HG03097 (cell line): ENCODE measurements around the gene MRPL58.
"Not testable (repeated sequence)": the region's sequence is repeated elsewhere in the genome, so short reads cannot be mapped to it uniquely, and the experiment has no call there.

ENCODE experiments used
- ATAC-seq: cut with Tn5 transposase; IDR thresholded peaks from one replicate; pipeline ENCODE4 v1.9.1; 2021; ENCODE audit not compliant: unreplicated experiment, low FRiP score

Gene MRPL58

DNA sequence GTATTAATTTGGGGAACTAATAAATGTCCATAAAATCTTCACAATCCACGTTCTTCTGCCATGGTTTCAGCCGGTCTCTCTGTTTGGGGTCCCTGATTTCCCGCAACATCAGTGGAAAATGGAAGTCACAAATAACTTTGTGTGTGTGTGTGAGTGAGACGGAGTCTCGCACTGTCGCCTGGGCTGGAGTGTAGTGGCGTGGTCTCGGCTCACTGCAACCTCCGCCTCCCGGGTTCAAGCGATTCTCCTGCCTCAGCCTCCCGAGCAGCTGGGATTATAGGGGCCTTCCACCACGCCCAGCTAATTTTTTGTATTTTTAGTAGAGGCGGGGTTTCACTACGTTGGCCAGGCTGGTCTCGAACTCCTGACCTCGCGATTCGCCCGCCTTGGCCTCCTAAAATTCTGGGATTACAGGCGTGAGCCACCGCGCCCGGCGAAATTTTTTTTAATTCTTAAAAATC lies 33.5 kb downstream of the MRPL58 start:
- not testable (repeated sequence) for ATAC-seq

- ATAC-seq: peak; percentile 94
Observed at GRCh38 chr17:75046407-75047289, 34.2 kb downstream of the MRPL58 start, which contains the start of the genes ATP5PD and KCTD2. TSS of gene ATP5PD (minus strand) at chr17:75046969. CDS start at chr17:75042650, 4,319 bp downstream. TSS of gene KCTD2 (plus strand) at chr17:75047225. CDS start at chr17:75047251, 26 bp downstream.

GRCh38 chr17:75047398-75048098 lies 35.1 kb downstream of the MRPL58 start:
- no peak for ATAC-seq

DNA sequence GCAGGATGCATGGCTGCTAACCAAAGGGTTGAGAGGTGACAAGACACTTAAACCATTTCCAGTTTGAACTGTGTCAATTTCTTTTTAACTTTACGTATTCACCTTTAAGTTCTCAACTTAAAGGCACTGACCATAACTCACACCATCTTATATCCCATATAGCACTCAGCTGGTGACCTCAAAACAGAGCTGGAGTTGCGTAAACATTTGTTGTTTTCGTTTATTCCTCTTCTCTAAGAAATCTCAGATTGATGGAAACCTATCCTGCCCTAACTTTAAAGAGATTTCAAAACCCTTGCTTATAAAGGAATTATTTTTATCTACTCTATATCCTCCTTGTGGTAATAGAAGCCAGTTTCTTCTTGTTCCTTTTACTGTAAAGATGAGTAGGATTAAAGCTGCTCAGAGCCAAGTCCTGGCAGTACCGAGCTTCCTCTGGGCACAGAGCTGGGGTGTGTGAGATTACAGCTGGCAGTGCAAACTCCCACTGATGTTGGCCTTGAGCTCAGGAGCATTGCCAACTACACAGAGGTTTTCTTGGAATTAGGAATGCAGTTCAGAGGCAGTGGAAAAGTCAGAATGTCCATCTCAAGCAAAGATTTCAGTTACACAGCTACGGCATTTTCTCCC lies 35.9 kb downstream of the MRPL58 start:
- ATAC-seq: no peak

DNA sequence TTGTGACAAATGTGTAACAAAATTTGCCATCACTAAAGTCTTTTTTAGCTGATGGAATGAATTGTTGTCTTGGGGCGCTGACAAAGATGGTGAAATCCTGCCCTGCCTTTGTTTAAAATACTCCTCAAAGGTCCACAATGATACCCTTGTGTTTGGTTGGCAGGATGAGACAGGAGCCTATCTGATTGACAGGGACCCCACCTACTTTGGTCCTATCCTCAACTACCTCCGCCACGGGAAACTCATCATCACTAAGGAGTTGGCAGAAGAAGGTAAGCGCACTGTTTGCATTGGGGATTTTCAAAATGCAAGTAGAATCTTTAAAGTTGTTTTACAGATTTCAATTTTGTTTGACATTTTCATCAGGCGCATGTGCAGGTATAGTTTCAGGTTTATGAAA lies 36.6 kb downstream of the MRPL58 start:
- no peak for ATAC-seq

DNA sequence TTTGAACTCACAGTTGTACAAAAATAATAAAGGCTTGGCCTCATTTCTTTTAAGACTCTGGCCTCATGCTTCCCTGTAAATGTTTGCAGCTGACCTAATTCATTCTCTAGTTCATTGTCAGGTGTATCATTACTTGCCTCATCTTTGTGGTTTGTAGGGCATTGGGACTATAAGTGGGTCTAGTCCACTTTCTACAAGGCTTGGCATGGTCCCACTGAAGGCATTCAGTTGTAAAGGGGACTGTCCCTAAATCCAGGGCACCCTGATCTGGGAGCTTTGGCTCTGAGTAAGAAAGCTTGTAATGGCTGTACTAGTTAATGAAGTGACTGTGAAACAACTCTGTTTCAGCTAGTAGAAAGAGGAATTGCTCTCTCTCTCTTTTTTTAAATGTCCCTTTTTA lies 37.2 kb downstream of the MRPL58 start:
- ATAC-seq: no peak

DNA sequence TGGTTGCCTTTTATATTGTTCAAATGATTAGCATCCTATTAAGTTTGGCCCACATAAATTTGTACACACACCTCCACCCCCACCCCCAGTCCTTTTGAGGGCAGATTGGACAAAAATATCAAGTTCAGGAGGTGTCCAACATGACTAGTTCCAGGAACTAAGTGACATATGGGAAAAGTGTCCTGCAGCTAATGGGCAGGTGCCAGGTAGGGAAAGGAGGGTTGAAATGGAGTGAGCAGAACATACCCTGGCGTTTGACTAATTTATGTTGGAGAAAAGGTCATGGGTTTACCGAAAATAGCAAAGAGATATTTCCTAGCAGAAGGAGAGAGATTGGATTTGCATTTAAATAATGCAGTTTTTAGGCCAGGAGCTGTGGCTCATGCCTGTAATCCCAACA lies 39.5 kb downstream of the MRPL58 start:
- ATAC-seq: no peak

DNA sequence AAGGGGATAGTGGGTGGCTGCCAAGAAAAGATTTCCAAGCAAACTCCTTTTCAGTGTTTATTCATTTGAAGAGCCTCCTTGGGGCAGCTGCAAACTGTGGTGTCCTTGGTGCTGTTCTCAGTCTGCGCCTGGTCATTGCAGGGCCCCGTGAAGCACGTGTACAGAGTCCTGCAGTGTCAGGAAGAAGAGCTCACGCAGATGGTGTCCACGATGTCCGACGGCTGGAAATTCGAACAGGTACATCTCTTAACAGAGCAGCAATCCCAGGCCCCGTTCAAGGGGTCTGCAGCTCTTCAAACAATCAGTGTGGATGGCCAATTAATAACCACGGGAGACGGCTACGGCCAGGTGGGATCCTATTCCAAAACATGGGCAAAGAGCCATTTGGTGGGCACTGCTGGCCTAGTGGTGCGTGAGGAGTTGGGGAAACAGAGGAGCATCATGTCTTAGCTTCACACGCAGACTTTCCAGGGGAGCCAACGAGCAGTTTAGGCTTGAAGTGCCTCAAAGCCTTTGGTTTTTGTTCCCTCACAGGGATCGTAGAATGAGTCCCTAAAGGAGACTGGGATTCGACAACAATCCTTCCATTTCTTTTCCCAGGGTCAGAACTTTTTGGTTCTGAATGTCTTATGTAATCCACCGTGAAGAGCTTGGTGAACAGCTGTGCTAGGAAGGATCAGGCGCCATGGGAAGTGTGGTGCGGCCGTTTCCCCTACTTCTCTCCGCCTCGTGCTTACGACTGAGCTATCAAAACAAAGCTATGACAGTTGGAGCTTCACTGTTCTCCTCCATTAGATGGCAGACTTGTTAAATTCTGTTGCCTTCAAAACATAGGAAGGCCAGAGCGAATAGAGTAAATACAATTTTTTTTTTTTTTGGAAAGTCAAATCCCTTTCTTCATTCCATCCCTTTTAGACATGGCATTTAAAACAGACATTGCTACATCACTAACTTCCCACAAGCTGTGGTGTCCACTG lies 47.2 kb downstream of the MRPL58 start:
- no peak for ATAC-seq

- no peak for ATAC-seq
Observed at GRCh38 chr17:75060434-75061054, 48.1 kb downstream of the MRPL58 start.

GRCh38 chr17:75061055-75061438 lies 48.6 kb downstream of the MRPL58 start:
- ATAC-seq: no peak

DNA sequence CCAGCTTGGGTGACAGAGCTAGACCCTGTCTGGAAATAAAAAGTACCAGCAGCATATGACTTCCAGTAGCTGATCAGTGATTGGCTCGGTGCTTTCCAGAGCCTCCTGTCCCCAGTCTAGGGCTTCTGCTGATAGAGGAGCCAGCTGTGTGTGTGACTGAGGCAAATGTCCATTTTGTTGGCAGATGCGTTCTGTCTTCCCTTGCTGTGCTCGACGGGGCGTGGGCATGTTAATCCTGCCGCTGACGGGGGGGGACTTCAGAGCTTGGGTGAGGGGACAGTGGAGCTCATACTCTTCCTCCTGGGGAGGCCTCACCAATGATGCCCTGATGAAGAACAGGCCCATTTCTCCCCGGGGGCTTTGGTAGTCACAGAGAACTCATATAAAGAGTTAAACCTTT lies 49.1 kb downstream of the MRPL58 start:
- no peak for ATAC-seq

GRCh38 chr17:75063201-75063600 lies 50.7 kb downstream of the MRPL58 start:
- no peak for ATAC-seq

DNA sequence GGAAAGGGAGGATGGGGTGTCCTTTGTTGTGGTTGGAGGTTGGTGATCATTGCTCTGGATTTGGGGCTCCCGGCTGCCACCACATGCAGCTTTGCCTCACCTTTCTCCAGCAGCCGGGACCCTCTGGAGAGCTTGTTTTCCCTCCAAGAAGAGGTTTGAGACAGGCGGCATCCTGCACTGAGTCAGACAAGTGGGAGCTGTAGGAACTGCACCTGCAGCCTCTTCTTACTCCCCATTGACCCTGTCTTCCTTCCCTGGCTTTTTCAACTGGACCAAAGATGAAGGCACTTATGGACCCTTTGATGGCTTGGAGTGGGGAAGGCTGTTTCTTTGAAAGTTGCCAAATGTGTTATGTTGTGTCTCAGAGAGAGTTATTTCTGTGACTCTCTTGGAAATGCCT lies 51.2 kb downstream of the MRPL58 start:
- ATAC-seq: no peak

DNA sequence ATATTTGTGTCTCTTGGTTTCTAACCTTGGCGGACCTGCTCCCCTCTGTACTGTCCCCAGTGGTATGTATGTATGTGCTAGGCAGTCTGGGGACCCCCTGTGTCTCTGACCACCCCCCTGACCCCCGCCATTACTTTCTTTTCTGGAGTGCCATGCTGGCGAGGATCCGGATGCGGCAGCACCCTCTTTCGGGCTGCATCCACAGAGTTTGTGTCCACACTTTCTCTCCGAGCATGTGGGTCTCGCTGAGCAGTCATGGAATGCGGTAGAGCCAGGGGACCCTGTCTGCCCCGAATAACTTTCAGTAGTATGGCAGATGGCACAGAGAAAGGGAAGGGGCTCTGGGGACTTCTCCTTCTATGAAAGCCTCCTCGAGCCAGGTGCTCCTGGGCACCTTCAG lies 51.6 kb downstream of the MRPL58 start:
- no peak for ATAC-seq

DNA sequence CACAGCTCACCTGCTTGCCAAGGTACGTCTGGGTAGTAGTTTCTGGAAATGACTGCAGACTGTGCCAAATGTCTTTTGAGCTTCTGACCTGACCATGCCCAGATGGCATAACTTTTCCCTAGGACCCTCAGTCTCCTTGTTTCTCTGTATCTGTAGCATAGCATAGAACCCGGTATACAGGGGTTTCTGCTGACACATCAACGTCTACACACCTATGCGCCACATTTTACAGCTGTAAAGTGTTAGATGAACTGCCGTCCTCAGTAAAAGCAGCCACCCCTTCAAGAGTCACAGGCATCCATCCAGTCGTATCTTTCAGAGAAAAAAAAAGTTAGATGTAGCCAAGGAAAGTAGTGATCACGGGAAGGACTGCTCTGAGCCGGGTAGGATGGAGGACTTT lies 52.0 kb downstream of the MRPL58 start:
- ATAC-seq: no peak

- ATAC-seq: no peak
Observed at GRCh38 chr17:75064867-75065561, 52.5 kb downstream of the MRPL58 start.

GRCh38 chr17:75065562-75066151 lies 53.2 kb downstream of the MRPL58 start:
- no peak for ATAC-seq

- ATAC-seq: no peak
Observed at GRCh38 chr17:75067856-75068255, 55.4 kb downstream of the MRPL58 start.

DNA sequence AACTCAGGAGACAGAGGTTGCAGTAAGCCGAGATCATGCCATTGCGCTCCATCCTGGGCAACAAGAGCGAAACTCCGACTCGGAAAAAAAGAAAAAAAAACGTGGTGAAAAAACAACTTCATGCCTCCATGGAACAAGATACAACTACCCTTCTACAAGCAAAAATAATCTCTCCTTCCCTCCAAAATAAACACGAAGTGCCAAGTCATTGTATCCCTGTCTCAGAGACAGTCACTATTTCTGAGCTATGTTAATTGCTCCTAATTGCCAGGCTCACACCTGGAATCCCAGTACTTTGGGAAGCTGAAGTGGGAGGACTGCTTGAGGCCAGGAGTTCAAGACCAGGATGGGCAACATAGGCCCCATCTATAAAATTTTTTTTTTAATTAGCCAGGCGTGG lies 56.3 kb downstream of the MRPL58 start:
- ATAC-seq: no peak
